T-helper 17 cell (primary cell): ENCODE measurements around the gene P2RY6. TPM values are rescaled to one million over a fixed set of nuclear protein-coding genes. Genes with fewer than 3 reads are reported as not detected.

ENCODE experiments used
- ATAC-seq: fragments of 150-1000 bp; cut with Tn5 transposase; 2 replicates; pipeline ENCODE4 v1.10.0; 2021; ENCODE audit warnings: mild to moderate bottlenecking, moderate library complexity
- DNase-seq, 3 donors: peaks; one replicate each; pipeline versions ENCODE4 v3.0.0 to v3.0.0-alpha.2; 2020 to 2021
- H3K9me3 ChIP-seq: one replicate; pipeline ENCODE4 v1.7.0; 2013; ENCODE audit warnings: low read length, mild to moderate bottlenecking; ENCODE audit not compliant: control insufficient read depth, poor library complexity, severe bottlenecking
- H3K27ac Mint-ChIP-seq: one replicate; pipeline ENCODE4 v1.8.0; 2022; ENCODE audit warnings: mild to moderate bottlenecking, moderate library complexity, mixed read lengths
- H3K27me3 Mint-ChIP-seq: one replicate; pipeline ENCODE4 v1.8.0; 2022; ENCODE audit warnings: mixed read lengths
- H3K36me3 Mint-ChIP-seq: one replicate; pipeline ENCODE4 v1.8.0; 2022; ENCODE audit warnings: low read depth, mixed read lengths
- H3K4me1 Mint-ChIP-seq: one replicate; pipeline ENCODE4 v1.8.0; 2022; ENCODE audit warnings: mild to moderate bottlenecking, mixed read lengths
- H3K4me3 Mint-ChIP-seq: one replicate; pipeline ENCODE4 v1.8.0; 2022; ENCODE audit warnings: mild to moderate bottlenecking, moderate library complexity, mixed read lengths
- total RNA-seq, 4 donors: library from RNA in 2 of 4; stranded (reverse) in 2 of 4; gene quantifications; one replicate each; pipeline ENCODE4 v1.2.3 and lab custom pipeline; 2022 to 2026

P2RY6 gene
- total RNA-seq, 2 donors from 2014 or later: not detected

DNA sequence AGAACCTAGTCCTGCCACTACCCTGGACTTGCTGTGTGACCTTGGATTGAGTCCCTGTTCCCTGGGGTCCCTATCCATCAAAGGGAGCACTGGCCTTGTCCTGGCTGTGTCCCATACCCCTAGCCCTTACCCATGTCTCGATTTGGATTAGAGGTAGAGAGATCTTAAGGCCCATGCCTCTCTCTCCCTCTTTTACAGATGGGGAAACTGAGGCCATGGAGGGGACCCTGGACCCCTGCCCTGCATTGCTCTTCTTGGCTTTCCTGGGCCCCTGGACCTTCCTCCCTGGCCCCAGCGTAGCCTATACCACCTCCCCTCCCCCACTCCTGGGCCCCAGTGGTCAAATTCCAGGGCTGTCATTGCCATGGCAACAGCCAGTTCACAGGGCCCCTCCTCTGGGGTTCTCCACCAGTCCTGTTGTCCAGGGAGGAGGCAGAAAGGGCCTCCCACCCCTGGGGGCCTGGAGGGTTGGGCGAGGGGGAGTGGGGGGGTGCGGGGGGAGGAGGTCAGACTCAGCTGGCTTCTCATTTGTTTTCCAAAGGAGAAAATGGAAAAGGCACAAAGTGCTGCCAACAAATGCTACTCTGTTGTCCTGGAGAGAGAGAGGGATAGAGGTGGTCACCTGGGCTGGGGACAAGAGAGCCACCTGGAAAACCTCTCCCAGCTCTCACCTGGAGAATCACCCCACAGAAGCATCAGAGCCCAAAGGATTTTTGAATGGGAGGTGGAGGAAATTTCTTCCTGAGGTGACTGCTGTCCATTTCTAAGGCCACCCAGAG, 59.2 kb downstream of the P2RY6 start:
- Mint-ChIP-seq H3K27me3 (no peaks in the 10 kb centered on the region), H3K36me3 (no peaks in the 10 kb centered on the region), H3K4me3 (no peak overlapping the region), H3K27ac (no peak overlapping the region), H3K4me1 (peaks cover 2% of the 10 kb centered on the region)
- ATAC-seq (no peak), DNase-seq (no peak)
- no peaks in the 10 kb centered on the region for H3K9me3 ChIP-seq

GRCh38 chr11:73333173-73333572, 61.0 kb downstream of the P2RY6 start:
- ATAC-seq: no peak
- Mint-ChIP-seq H3K27me3 (peaks cover 5% of the 10 kb centered on the region), H3K4me1 (peaks cover 2% of the 10 kb centered on the region), H3K36me3 (no peaks in the 10 kb centered on the region), H3K27ac (no peak overlapping the region), H3K4me3 (no peak overlapping the region)
- no peak for DNase-seq
- no peaks in the 10 kb centered on the region for H3K9me3 ChIP-seq

DNA sequence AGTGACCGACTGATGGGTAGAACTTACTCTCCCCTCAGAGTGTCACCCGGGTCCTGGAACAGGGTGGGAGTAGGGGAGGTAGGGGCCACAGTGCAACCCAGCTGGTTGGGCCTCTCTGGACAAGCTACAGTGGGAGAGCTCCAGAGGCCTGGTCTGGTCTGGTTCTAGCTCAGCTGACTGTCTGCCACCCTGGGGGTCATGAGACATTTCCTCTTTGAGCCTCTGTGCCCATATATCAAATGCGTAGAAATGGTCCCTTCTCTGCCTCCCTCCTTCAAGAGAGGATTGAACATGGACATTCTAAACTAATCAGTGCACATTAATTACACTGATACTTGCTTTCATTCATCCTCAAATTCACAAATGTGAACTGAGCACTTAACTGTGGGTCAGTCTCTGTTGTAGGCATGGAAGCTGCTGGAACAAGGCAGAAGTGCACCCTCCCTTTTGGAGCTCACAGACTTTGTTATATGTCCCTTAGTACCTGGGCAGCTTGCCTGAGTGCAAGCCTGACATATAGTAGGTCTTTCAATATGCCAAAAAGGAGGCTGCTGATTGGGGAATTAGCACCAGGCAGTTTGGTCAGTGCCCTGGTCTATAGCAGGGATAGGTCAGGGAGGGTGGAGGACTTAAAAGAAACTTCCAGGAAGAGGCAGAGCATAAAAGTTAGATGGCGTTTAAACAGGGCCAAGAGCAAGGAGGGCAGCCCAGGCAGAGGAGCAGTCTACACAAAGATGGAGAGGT, 61.7 kb downstream of the P2RY6 start:
- H3K27ac Mint-ChIP-seq: peak overlapping the region; percentile 39
- ATAC-seq (no peak), DNase-seq (no peak)
- no peaks in the 10 kb centered on the region for H3K36me3 Mint-ChIP-seq
- H3K9me3 ChIP-seq: no peaks in the 10 kb centered on the region
- H3K4me1 Mint-ChIP-seq: peaks cover 2% of the 10 kb centered on the region
- H3K27me3 Mint-ChIP-seq: peaks cover 5% of the 10 kb centered on the region
- H3K4me3 Mint-ChIP-seq: no peak overlapping the region

GRCh38 chr11:73334384-73335203, 62.5 kb downstream of the P2RY6 start:
- no peak for ATAC-seq
- no peaks in the 10 kb centered on the region for H3K4me1 Mint-ChIP-seq
- H3K27ac Mint-ChIP-seq: peak overlapping the region; percentile 39
- no peak overlapping the region for H3K4me3 Mint-ChIP-seq
- H3K36me3 Mint-ChIP-seq: no peaks in the 10 kb centered on the region
- DNase-seq: no peak
- H3K9me3 ChIP-seq: no peaks in the 10 kb centered on the region
- peaks cover 5% of the 10 kb centered on the region for H3K27me3 Mint-ChIP-seq

- Mint-ChIP-seq H3K4me3 (no peak overlapping the region), H3K27me3 (peaks cover 5% of the 10 kb centered on the region), H3K36me3 (no peaks in the 10 kb centered on the region), H3K4me1 (no peaks in the 10 kb centered on the region), H3K27ac (no peak overlapping the region)
- no peaks in the 10 kb centered on the region for H3K9me3 ChIP-seq
- ATAC-seq: peak; percentile 86
- peak; percentile 66 to 78 (median 69) for DNase-seq
Measured at GRCh38 chr11:73335204-73335923, 63.2 kb downstream of the P2RY6 start.

DNA sequence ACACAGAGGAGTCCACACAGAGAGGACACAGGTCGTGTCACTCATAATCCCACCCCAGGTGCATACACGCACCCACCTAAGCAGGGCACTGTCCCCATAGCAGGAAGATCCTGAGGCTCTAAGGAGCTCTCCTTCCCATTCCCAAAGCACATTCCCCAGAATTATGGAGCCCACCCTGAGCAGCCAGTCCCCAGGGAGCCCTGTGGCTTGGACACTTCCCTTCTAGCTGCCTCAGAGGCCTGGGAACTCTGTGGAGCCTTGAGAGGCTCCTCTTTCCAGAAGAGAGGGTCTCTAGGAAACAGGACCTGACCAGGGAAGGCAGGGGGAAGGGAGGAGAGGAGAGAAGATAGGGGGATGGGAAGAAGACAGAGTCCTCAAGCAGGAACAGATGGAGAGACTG, 65.7 kb downstream of the P2RY6 start:
- Mint-ChIP-seq H3K27ac (no peak overlapping the region), H3K27me3 (peaks cover 5% of the 10 kb centered on the region), H3K36me3 (no peaks in the 10 kb centered on the region), H3K4me3 (no peak overlapping the region), H3K4me1 (no peaks in the 10 kb centered on the region)
- H3K9me3 ChIP-seq: no peaks in the 10 kb centered on the region
- ATAC-seq: no peak
- no peak for DNase-seq

GRCh38 chr11:73338279-73338678, 66.1 kb downstream of the P2RY6 start:
- ATAC-seq (no peak), DNase-seq (no peak)
- no peaks in the 10 kb centered on the region for H3K36me3 Mint-ChIP-seq
- no peak overlapping the region for H3K4me3 Mint-ChIP-seq
- H3K4me1 Mint-ChIP-seq: no peaks in the 10 kb centered on the region
- no peaks in the 10 kb centered on the region for H3K9me3 ChIP-seq
- no peak overlapping the region for H3K27ac Mint-ChIP-seq
- H3K27me3 Mint-ChIP-seq: peaks cover 5% of the 10 kb centered on the region

DNA sequence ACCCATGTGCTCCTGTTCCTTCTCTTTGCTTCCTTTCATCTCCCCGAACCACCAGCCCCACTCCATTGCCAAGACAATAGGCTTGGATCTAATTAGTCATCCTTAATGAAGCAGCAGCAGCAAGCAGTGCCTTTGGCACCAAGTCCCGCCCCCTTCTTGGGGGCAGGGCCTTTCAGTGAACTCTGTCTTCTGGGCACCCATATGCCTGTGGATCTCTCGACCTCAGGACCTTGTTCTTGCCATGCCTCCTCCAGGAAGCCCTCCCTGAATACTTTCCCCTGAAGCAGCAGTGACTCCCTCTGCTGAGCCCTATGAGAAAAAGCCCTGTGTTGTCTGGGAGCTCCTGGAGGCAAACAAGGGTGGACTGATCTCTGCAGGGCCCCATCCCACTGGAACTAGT, 68.0 kb downstream of the P2RY6 start:
- no peaks in the 10 kb centered on the region for H3K9me3 ChIP-seq
- DNase-seq (no peak), ATAC-seq (no peak)
- no peaks in the 10 kb centered on the region for H3K36me3 Mint-ChIP-seq
- H3K27ac Mint-ChIP-seq: no peak overlapping the region
- no peak overlapping the region for H3K4me3 Mint-ChIP-seq
- H3K4me1 Mint-ChIP-seq: no peaks in the 10 kb centered on the region
- peaks cover 5% of the 10 kb centered on the region for H3K27me3 Mint-ChIP-seq

DNA sequence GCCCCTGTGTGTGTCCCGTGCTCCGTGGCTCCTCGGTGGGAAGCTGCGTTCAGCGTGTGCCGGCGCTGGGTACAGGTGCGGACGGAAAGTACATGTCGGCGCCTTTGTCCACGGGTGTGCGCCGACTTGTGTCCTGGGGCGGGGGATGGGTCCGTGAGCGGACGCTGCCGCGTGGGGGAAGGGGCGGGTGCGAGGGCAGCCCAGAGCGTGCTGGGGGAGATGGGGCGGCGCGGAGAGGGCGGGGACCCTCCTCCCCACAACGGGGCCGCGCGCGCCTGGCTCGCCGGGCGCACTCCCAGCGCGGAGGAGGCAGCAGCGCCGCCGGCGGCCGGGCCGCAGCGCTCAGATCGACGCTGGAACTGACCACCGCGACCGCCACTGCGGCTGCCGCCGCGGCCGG, 70.5 kb downstream of the P2RY6 start:
- no peaks in the 10 kb centered on the region for H3K4me1 Mint-ChIP-seq
- ATAC-seq (no peak), DNase-seq (no peak)
- H3K36me3 Mint-ChIP-seq: no peaks in the 10 kb centered on the region
- H3K9me3 ChIP-seq: no peaks in the 10 kb centered on the region
- H3K27me3 Mint-ChIP-seq: peaks cover 16% of the 10 kb centered on the region
- no peak overlapping the region for H3K4me3 Mint-ChIP-seq
- H3K27ac Mint-ChIP-seq: no peak overlapping the region

DNA sequence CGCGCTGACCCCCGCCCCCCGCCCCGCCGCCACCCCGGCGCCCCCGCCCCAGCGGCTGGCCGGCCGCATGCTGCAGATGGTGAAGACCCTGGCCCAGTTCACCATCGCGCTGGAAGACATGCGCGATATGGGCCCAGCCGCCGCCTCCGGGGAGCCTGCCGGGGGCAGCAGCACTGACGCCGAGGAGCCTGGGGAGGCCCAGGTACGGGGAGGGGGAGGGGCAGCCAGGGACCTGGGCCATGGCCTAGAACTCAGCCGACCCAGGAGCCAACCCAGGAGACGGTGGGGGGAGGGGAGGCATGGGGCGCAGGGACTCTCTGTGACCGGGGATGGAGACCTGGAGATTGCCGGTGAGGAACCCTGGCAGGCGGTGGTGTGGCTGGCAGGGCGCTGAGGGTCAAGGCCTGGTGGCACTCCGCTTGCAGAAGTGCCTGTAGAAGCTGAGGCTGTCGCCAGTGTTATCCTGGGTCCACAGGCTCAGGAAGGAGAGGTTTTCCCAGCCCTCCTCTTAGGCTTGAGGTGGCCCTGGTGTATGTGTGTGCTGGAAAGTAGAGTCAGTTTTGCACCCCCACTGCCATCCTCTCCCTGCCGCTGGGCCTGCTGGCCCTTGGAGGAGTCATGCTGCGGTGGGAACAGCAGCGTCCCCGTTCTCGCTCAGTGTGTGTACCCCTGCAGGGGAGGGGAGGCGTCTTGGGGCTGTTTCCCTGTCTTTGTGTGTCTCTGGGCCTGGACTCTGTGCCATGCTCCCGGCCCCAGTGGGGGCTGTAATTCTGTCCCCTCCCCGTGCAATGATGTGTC, 71.1 kb downstream of the P2RY6 start:
- DNase-seq (no peak), ATAC-seq (no peak)
- no peaks in the 10 kb centered on the region for H3K9me3 ChIP-seq
- Mint-ChIP-seq H3K27me3 (peaks cover 16% of the 10 kb centered on the region), H3K36me3 (no peaks in the 10 kb centered on the region), H3K4me3 (no peak overlapping the region), H3K27ac (no peak overlapping the region), H3K4me1 (no peaks in the 10 kb centered on the region)

- H3K27me3 Mint-ChIP-seq: peaks cover 16% of the 10 kb centered on the region
- ATAC-seq (no peak), DNase-seq (no peak)
- H3K36me3 Mint-ChIP-seq: no peaks in the 10 kb centered on the region
- no peak overlapping the region for H3K27ac Mint-ChIP-seq
- no peaks in the 10 kb centered on the region for H3K4me1 Mint-ChIP-seq
- H3K9me3 ChIP-seq: no peaks in the 10 kb centered on the region
- no peak overlapping the region for H3K4me3 Mint-ChIP-seq
Measured at GRCh38 chr11:73344191-73344607, 72.1 kb downstream of the P2RY6 start.

DNA sequence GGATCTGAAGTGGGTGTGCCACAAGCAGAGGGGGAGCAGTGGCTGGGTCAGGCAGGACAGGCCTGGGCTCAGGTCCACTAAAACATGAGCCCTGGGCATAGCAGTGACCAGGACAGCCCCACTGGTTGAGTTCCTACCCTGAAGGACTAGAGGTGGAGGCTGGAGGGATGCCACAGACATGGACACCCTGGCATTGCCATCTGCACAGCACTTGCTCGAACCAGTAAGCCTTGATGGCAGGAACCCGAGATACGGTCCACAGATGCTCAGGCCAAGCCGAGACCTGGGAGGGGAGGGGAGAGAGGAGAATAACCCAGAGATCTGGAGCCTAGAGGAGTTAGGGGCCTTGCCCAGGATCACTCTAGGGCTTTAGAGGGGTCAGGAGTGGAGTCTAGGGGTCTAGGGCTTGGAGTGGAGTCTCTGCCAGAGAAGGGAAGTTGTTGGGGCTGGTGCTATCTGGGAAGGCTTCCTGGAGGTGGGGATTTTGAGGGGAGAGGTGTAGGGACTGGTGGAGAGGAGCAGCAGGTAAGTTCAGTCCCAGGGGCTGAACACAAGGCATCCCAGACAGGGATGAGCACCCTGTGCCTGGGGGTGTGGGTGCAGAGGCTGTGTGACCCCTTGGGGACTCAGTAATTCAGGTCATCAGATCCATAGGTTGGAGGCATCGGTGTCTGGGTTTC, 73.5 kb downstream of the P2RY6 start:
- no peaks in the 10 kb centered on the region for H3K4me1 Mint-ChIP-seq
- no peak overlapping the region for H3K4me3 Mint-ChIP-seq
- no peak for DNase-seq
- H3K36me3 Mint-ChIP-seq: no peaks in the 10 kb centered on the region
- ATAC-seq: no peak
- no peak overlapping the region for H3K27ac Mint-ChIP-seq
- H3K9me3 ChIP-seq: no peaks in the 10 kb centered on the region
- peaks cover 16% of the 10 kb centered on the region for H3K27me3 Mint-ChIP-seq
